ENCODE data around the gene GALNT2.

The GALNT2 gene

GRCh38 chr1:230032516-230033281 lies 34.3 kb upstream of the GALNT2 start:
- WGBS, result 87% methylated on average over 4 of the region's 6 CpGs
- H3K9ac ChIP-seq (ENCODE audit: low read depth, low read length), result no peak overlapping the region
- H3K27ac ChIP-seq (ENCODE audit: low read depth, low read length), result no peak overlapping the region
- H3K9me3 ChIP-seq (ENCODE audit: insufficient read depth, low read depth, low read length), result no peaks in the 10 kb centered on the region
- H3K4me1 ChIP-seq (ENCODE audit: insufficient read depth, low read length), result peaks cover 14% of the 10 kb centered on the region
- H3K36me3 ChIP-seq (ENCODE audit: insufficient read depth, low read length), result no peaks in the 10 kb centered on the region
- H3K27me3 ChIP-seq (ENCODE audit: insufficient read depth, low read length), result no peaks in the 10 kb centered on the region
- no peak overlapping the region for H3K4me3 ChIP-seq (ENCODE audit: low read length)

- no peaks in the 10 kb centered on the region for H3K9me3 ChIP-seq (ENCODE audit: insufficient read depth, low read depth, low read length)
- WGBS, result 84% methylated on average over 3 of the region's 3 CpGs
- no peak overlapping the region for H3K9ac ChIP-seq (ENCODE audit: low read depth, low read length)
- H3K4me3 ChIP-seq (ENCODE audit: low read length), result no peak overlapping the region
- H3K27ac ChIP-seq (ENCODE audit: low read depth, low read length), result no peak overlapping the region
- no peaks in the 10 kb centered on the region for H3K36me3 ChIP-seq (ENCODE audit: insufficient read depth, low read length)
- H3K4me1 ChIP-seq (ENCODE audit: insufficient read depth, low read length), result peaks cover 4% of the 10 kb centered on the region; the same call in 1 of the 2 replicates
- no peaks in the 10 kb centered on the region for H3K27me3 ChIP-seq (ENCODE audit: insufficient read depth, low read length)
These were observed 29.8 kb upstream of the GALNT2 start for GRCh38 chr1:230037261-230037660.

DNA sequence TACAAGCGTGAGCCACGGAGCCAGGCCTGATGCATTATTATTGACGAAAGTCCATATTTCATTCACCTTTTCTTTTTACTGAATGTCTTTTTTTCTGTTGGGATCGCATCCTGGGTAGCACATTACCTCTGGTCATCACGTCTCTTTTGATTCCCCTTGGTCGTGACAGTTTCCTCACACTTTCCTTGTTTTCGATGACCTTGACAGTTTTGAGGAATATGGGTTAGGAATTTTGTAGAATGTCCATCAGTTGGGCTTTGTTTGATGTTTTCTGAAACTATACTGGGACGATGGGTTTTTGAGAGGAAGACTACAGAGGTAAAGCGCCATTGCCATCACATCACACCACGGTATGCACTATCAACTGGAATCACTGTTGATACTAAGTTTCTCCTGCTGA lies 26.6 kb upstream of the GALNT2 start:
- H3K9me3 ChIP-seq (ENCODE audit: insufficient read depth, low read depth, low read length), result no peaks in the 10 kb centered on the region
- no peaks in the 10 kb centered on the region for H3K36me3 ChIP-seq (ENCODE audit: insufficient read depth, low read length)
- H3K4me3 ChIP-seq (ENCODE audit: low read length), result no peak overlapping the region
- H3K9ac ChIP-seq (ENCODE audit: low read depth, low read length), result no peak overlapping the region
- H3K27ac ChIP-seq (ENCODE audit: low read depth, low read length), result no peak overlapping the region
- H3K4me1 ChIP-seq (ENCODE audit: insufficient read depth, low read length), result peaks cover 4% of the 10 kb centered on the region; the same call in 1 of the 2 replicates
- 93% methylated on average over 10 of the region's 10 CpGs for WGBS
- no peaks in the 10 kb centered on the region for H3K27me3 ChIP-seq (ENCODE audit: insufficient read depth, low read length)

- no peak overlapping the region for H3K4me3 ChIP-seq (ENCODE audit: low read length)
- H3K27me3 ChIP-seq (ENCODE audit: insufficient read depth, low read length), result no peaks in the 10 kb centered on the region
- WGBS, result 91% methylated on average over 3 of the region's 3 CpGs
- H3K9ac ChIP-seq (ENCODE audit: low read depth, low read length), result no peak overlapping the region
- H3K4me1 ChIP-seq (ENCODE audit: insufficient read depth, low read length), result peaks cover 15% of the 10 kb centered on the region
- H3K9me3 ChIP-seq (ENCODE audit: insufficient read depth, low read depth, low read length), result no peaks in the 10 kb centered on the region
- no peak overlapping the region for H3K27ac ChIP-seq (ENCODE audit: low read depth, low read length)
- no peaks in the 10 kb centered on the region for H3K36me3 ChIP-seq (ENCODE audit: insufficient read depth, low read length)
These were observed 24.0 kb upstream of the GALNT2 start for GRCh38 chr1:230043081-230043480.

GRCh38 chr1:230044729-230045128 lies 22.3 kb upstream of the GALNT2 start:
- H3K4me1 ChIP-seq (ENCODE audit: insufficient read depth, low read length), result peaks cover 15% of the 10 kb centered on the region
- 95% methylated on average over 7 of the region's 7 CpGs for WGBS
- no peaks in the 10 kb centered on the region for H3K27me3 ChIP-seq (ENCODE audit: insufficient read depth, low read length)

GRCh38 chr1:230047114-230047865 lies 19.7 kb upstream of the GALNT2 start:
- H3K4me1 ChIP-seq (ENCODE audit: insufficient read depth, low read length), result peaks cover 15% of the 10 kb centered on the region
- no peak overlapping the region for H3K9ac ChIP-seq (ENCODE audit: low read depth, low read length)
- no peaks in the 10 kb centered on the region for H3K36me3 ChIP-seq (ENCODE audit: insufficient read depth, low read length)
- no peak overlapping the region for H3K27ac ChIP-seq (ENCODE audit: low read depth, low read length)
- no peaks in the 10 kb centered on the region for H3K9me3 ChIP-seq (ENCODE audit: insufficient read depth, low read depth, low read length)
- H3K4me3 ChIP-seq (ENCODE audit: low read length), result no peak overlapping the region
- H3K27me3 ChIP-seq (ENCODE audit: insufficient read depth, low read length), result no peaks in the 10 kb centered on the region
- WGBS, result 72% methylated on average over 9 of the region's 10 CpGs

More at GRCh38 chr1:230044729-230045128, 22.3 kb upstream of the GALNT2 start:
- no peaks in the 10 kb centered on the region for H3K36me3 ChIP-seq (ENCODE audit: insufficient read depth, low read length)
- H3K4me3 ChIP-seq (ENCODE audit: low read length), result no peak overlapping the region
- no peak overlapping the region for H3K9ac ChIP-seq (ENCODE audit: low read depth, low read length)
- no peak overlapping the region for H3K27ac ChIP-seq (ENCODE audit: low read depth, low read length)
- H3K9me3 ChIP-seq (ENCODE audit: insufficient read depth, low read depth, low read length), result no peaks in the 10 kb centered on the region

- no peaks in the 10 kb centered on the region for H3K27me3 ChIP-seq (ENCODE audit: insufficient read depth, low read length)
- H3K9me3 ChIP-seq (ENCODE audit: insufficient read depth, low read depth, low read length), result no peaks in the 10 kb centered on the region
- 92% methylated on average over 2 of the region's 2 CpGs for WGBS
- H3K9ac ChIP-seq (ENCODE audit: low read depth, low read length), result no peak overlapping the region
- H3K36me3 ChIP-seq (ENCODE audit: insufficient read depth, low read length), result no peaks in the 10 kb centered on the region
- no peak overlapping the region for H3K27ac ChIP-seq (ENCODE audit: low read depth, low read length)
- H3K4me3 ChIP-seq (ENCODE audit: low read length), result no peak overlapping the region
- H3K4me1 ChIP-seq (ENCODE audit: insufficient read depth, low read length), result peaks cover 15% of the 10 kb centered on the region
These were observed 18.7 kb upstream of the GALNT2 start for GRCh38 chr1:230048322-230048721.

GRCh38 chr1:230048922-230049321 lies 18.1 kb upstream of the GALNT2 start:
- Histone ChIP-seq H3K9me3 (ENCODE audit: insufficient read depth, low read depth, low read length) (no peaks in the 10 kb centered on the region), H3K27me3 (ENCODE audit: insufficient read depth, low read length) (no peaks in the 10 kb centered on the region), H3K36me3 (ENCODE audit: insufficient read depth, low read length) (no peaks in the 10 kb centered on the region), H3K4me3 (ENCODE audit: low read length) (no peak overlapping the region), H3K27ac (ENCODE audit: low read depth, low read length) (no peak overlapping the region), H3K9ac (ENCODE audit: low read depth, low read length) (no peak overlapping the region), H3K4me1 (ENCODE audit: insufficient read depth, low read length) (peaks cover 15% of the 10 kb centered on the region)
- 97% methylated on average over 1 of the region's 1 CpG for WGBS

DNA sequence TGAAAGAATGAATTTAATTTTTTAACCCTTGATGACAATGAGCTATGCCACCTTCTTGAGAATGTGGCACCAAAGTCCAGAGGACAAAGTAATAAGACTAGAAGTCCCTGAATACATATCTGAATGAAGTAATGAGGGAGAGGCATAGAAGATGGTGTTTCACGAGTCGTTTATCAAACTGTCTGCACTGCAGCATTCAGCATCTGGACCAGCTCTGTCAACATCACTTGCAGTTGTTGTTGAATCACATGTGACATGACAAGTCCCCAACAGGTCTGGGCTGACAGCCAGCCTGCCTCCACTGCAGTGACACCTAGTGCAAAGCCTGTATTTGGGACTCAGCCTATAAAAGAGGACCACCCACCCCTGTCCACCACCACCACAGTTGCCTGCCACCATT lies 17.3 kb upstream of the GALNT2 start:
- Histone ChIP-seq H3K9me3 (ENCODE audit: insufficient read depth, low read depth, low read length) (no peaks in the 10 kb centered on the region), H3K9ac (ENCODE audit: low read depth, low read length) (no peak overlapping the region), H3K27me3 (ENCODE audit: insufficient read depth, low read length) (no peaks in the 10 kb centered on the region), H3K36me3 (ENCODE audit: insufficient read depth, low read length) (no peaks in the 10 kb centered on the region), H3K4me3 (ENCODE audit: low read length) (no peak overlapping the region), H3K4me1 (ENCODE audit: insufficient read depth, low read length) (peaks cover 15% of the 10 kb centered on the region), H3K27ac (ENCODE audit: low read depth, low read length) (no peak overlapping the region)
- WGBS, result 90% methylated on average over 2 of the region's 2 CpGs

GRCh38 chr1:230050973-230051735 lies 15.9 kb upstream of the GALNT2 start:
- WGBS, result 76% methylated on average over 7 of the region's 7 CpGs
- Histone ChIP-seq H3K9me3 (ENCODE audit: insufficient read depth, low read depth, low read length) (no peaks in the 10 kb centered on the region), H3K27ac (ENCODE audit: low read depth, low read length) (no peak overlapping the region), H3K9ac (ENCODE audit: low read depth, low read length) (no peak overlapping the region), H3K27me3 (ENCODE audit: insufficient read depth, low read length) (no peaks in the 10 kb centered on the region), H3K36me3 (ENCODE audit: insufficient read depth, low read length) (no peaks in the 10 kb centered on the region), H3K4me1 (ENCODE audit: insufficient read depth, low read length) (peaks cover 15% of the 10 kb centered on the region), H3K4me3 (ENCODE audit: low read length) (no peak overlapping the region)

GRCh38 chr1:230052018-230052417 lies 15.0 kb upstream of the GALNT2 start:
- WGBS, result 94% methylated on average over 2 of the region's 2 CpGs
- Histone ChIP-seq H3K4me1 (ENCODE audit: insufficient read depth, low read length) (peaks cover 7% of the 10 kb centered on the region), H3K36me3 (ENCODE audit: insufficient read depth, low read length) (no peaks in the 10 kb centered on the region), H3K9me3 (ENCODE audit: insufficient read depth, low read depth, low read length) (no peaks in the 10 kb centered on the region), H3K4me3 (ENCODE audit: low read length) (no peak overlapping the region), H3K27me3 (ENCODE audit: insufficient read depth, low read length) (no peaks in the 10 kb centered on the region), H3K27ac (ENCODE audit: low read depth, low read length) (no peak overlapping the region), H3K9ac (ENCODE audit: low read depth, low read length) (no peak overlapping the region)
